Left lung (tissue), 10 donors: Measurements from ENCODE around the gene L3HYPDH. TPM values are rescaled to one million over a fixed set of nuclear protein-coding genes. Genes with fewer than 3 reads are reported as not detected.
A peak's percentile ranks its signal among the peaks of the same experiment; 100 is the strongest.
"Not testable (repeated sequence)": the region's sequence is repeated elsewhere in the genome, so short reads cannot be mapped to it uniquely, and the experiment has no call there.

Source experiments
- ATAC-seq: fragments of 200-7000 bp; cut with Tn5 transposase; one replicate; pipeline ENCODE4 v1.9.1; 2020; ENCODE audit warnings: moderate library complexity
- DNase-seq, 4 donors: peaks; one replicate each; pipeline ENCODE4 v3.0.0-alpha.2; 2013 to 2020
- H3K27ac ChIP-seq, 2 donors: fragments of 200-600 bp; sonication (generic) in 1 of 2; one replicate each; pipeline versions ENCODE4 v1.5.0 to v1.8.0; 2020 to 2021
- H3K27me3 ChIP-seq, 2 donors: fragments of 200-600 bp; sonication (generic) in 1 of 2; one replicate each; pipeline versions ENCODE4 v1.5.0 to v1.8.0; 2020 to 2021
- H3K36me3 ChIP-seq, 2 donors: fragments of 200-600 bp; sonication (generic) in 1 of 2; one replicate each; pipeline versions ENCODE4 v1.5.0 to v1.8.0; 2020 to 2021
- H3K4me1 ChIP-seq, 2 donors: fragments of 200-600 bp; one replicate each; pipeline ENCODE4 v1.8.0; 2021
- H3K4me3 ChIP-seq, 2 donors: fragments of 200-600 bp; sonication (generic) in 1 of 2; one replicate each; pipeline versions ENCODE4 v1.5.0 to v1.8.0; 2020 to 2021; ENCODE audit warnings: mild to moderate bottlenecking in 1 of 2
- H3K9me3 ChIP-seq, 2 donors: fragments of 200-600 bp; sonication (generic) in 1 of 2; one replicate each; pipeline versions ENCODE4 v1.5.0 to v1.8.0; 2020 to 2021
- CTCF ChIP-seq, 2 donors: fragments of 200-600 bp; sonication (generic) in 1 of 2; IDR thresholded peaks; one replicate each; pipeline versions ENCODE4 v1.5.0 to v1.8.0; 2021; ENCODE audit warnings: antibody characterized with exemption in 2 of 2
- intact Hi-C, 2 donors: fragments of 100-400 bp; cut with DNase I; formaldehyde crosslinking; loops; one replicate each; pipeline versions ENCODE4 v1.11.2 to v1.14.2; 2022
- polyA plus RNA-seq, 6 donors: library from polyadenylated mRNA; unstranded; fragments of 120-200 nt; gene quantifications; one replicate each; pipeline ENCODE4 v1.2.1, GENCODE V29; 2013; ENCODE audit not compliant: insufficient read length in 6 of 6
- total RNA-seq, 2 donors: library from RNA; stranded (reverse); fragmentation: NEBNext Ultra II Directional; extraction: Animal tissue kit (Norgen Biotek cat#: 25700); gene quantifications; one replicate each; pipeline ENCODE4 v1.2.1, GENCODE V29; 2021
- donor health status: DM: no; HTN: yes; CAD: no.
- donor health status: DM: no; HTN: no; CAD: no.

The L3HYPDH gene
- total and polyA plus RNA-seq, 8 donors, result 15.8 to 54.9 (median 45.9) TPM

GRCh38 chr14:59450716-59451115 is 33.5 kb downstream of the L3HYPDH start:
- Histone ChIP-seq H3K36me3 (no peaks in the 10 kb centered on the region), H3K9me3 (no peaks in the 10 kb centered on the region), H3K4me1 (no peaks in the 10 kb centered on the region), H3K4me3 (no peak overlapping the region), H3K27ac (no peak overlapping the region), H3K27me3 (no peaks in the 10 kb centered on the region)
- intact Hi-C loops, result no loop called here
- ATAC-seq (no peak), DNase-seq (no peak)
- no peak for TF ChIP-seq CTCF (IDR thresholded peaks at IDR 0.05)

GRCh38 chr14:59448673-59449072 is 35.5 kb downstream of the L3HYPDH start:
- not testable (repeated sequence) for DNase-seq, ATAC-seq

GRCh38 chr14:59439256-59439965 is 44.8 kb downstream of the L3HYPDH start:
- H3K27ac ChIP-seq, result no peak overlapping the region
- no peaks in the 10 kb centered on the region for H3K36me3 ChIP-seq
- TF ChIP-seq CTCF (IDR thresholded peaks at IDR 0.05), result no peak
- intact Hi-C loops, result no loop called here
- H3K27me3 ChIP-seq, result no peaks in the 10 kb centered on the region
- no peak overlapping the region for H3K4me3 ChIP-seq
- H3K9me3 ChIP-seq, result no peaks in the 10 kb centered on the region
- ATAC-seq (no peak), DNase-seq (peak in 1 of 4 donors; percentile 57)
- H3K4me1 ChIP-seq, result peaks cover 0 to 12% of the 10 kb centered on the region in 2 donors

More at GRCh38 chr14:59448673-59449072, 35.5 kb downstream of the L3HYPDH start:
- H3K27me3 ChIP-seq, H3K9me3 ChIP-seq, intact Hi-C loops, H3K27ac ChIP-seq, H3K36me3 ChIP-seq, H3K4me3 ChIP-seq, H3K4me1 ChIP-seq: not testable (repeated sequence)

GRCh38 chr14:59438195-59438647 is 46.0 kb downstream of the L3HYPDH start:
- no peak for ATAC-seq
- TF ChIP-seq CTCF (IDR thresholded peaks at IDR 0.05), result no peak
- Histone ChIP-seq H3K4me3 (no peak overlapping the region), H3K4me1 (peaks cover 0 to 7% of the 10 kb centered on the region in 2 donors), H3K27me3 (no peaks in the 10 kb centered on the region), H3K27ac (no peak overlapping the region), H3K36me3 (no peaks in the 10 kb centered on the region), H3K9me3 (no peaks in the 10 kb centered on the region)
- DNase-seq, result no peak
- intact Hi-C loops, result no loop called here

- intact Hi-C loops, result no loop called here
- Histone ChIP-seq H3K27me3 (no peaks in the 10 kb centered on the region), H3K4me1 (peaks cover 0 to 7% of the 10 kb centered on the region in 2 donors), H3K9me3 (no peaks in the 10 kb centered on the region), H3K36me3 (no peaks in the 10 kb centered on the region), H3K27ac (no peak overlapping the region), H3K4me3 (no peak overlapping the region)
- no peak for TF ChIP-seq CTCF (IDR thresholded peaks at IDR 0.05)
- ATAC-seq, result no peak
- no peak for DNase-seq
These were observed 48.2 kb downstream of the L3HYPDH start for GRCh38 chr14:59435987-59436386.

- no peaks in the 10 kb centered on the region for H3K27me3 ChIP-seq
- ATAC-seq (no peak), DNase-seq (no peak)
- H3K9me3 ChIP-seq, result no peaks in the 10 kb centered on the region
- intact Hi-C loops, result no loop called here
- H3K36me3 ChIP-seq, result no peaks in the 10 kb centered on the region
- no peak overlapping the region for H3K4me3 ChIP-seq
- TF ChIP-seq CTCF (IDR thresholded peaks at IDR 0.05), result no peak
- H3K27ac ChIP-seq, result no peak overlapping the region
- peaks cover 0 to 7% of the 10 kb centered on the region in 2 donors for H3K4me1 ChIP-seq
These were observed 49.1 kb downstream of the L3HYPDH start for GRCh38 chr14:59435101-59435500.
